ENCODE data around the gene VTN. TPM values are rescaled to one million over a fixed set of nuclear protein-coding genes. Genes with fewer than 3 reads are reported as not detected.

VTN gene
- total RNA-seq, 1 experiment from 2014 or later, result not detected

- Mint-ChIP-seq H3K27ac (ENCODE audit: unreplicated experiment) (no peak overlapping the region), H3K9me3 (ENCODE audit: low read depth, unreplicated experiment) (no peaks in the 10 kb centered on the region), H3K4me3 (ENCODE audit: low read depth, unreplicated experiment) (no peak overlapping the region), H3K27me3 (ENCODE audit: unreplicated experiment) (peaks cover 2% of the 10 kb centered on the region), H3K4me1 (ENCODE audit: low read depth, unreplicated experiment) (no peaks in the 10 kb centered on the region), H3K36me3 (ENCODE audit: insufficient read depth, unreplicated experiment) (peaks cover 17% of the 10 kb centered on the region)
- TF ChIP-seq CTCF (IDR thresholded peaks at IDR 0.05; ENCODE audit: unreplicated experiment), result no peak
- DNase-seq, result no peak
- BruUV-seq (replicated peaks), result no TSS peak
- intact Hi-C loops (cut with micrococcal nuclease; ENCODE audit: unreplicated experiment), result no loop called here
- CTCF ChIA-PET, result no interaction called here
Measured at GRCh38 chr17:28402844-28403243, 32.7 kb upstream of the VTN start.

GRCh38 chr17:28402224-28402630 lies 32.1 kb upstream of the VTN start:
- Mint-ChIP-seq H3K27me3 (ENCODE audit: unreplicated experiment) (no peaks in the 10 kb centered on the region), H3K4me3 (ENCODE audit: low read depth, unreplicated experiment) (no peak overlapping the region), H3K36me3 (ENCODE audit: insufficient read depth, unreplicated experiment) (peaks cover 24% of the 10 kb centered on the region), H3K4me1 (ENCODE audit: low read depth, unreplicated experiment) (no peaks in the 10 kb centered on the region), H3K27ac (ENCODE audit: unreplicated experiment) (no peak overlapping the region), H3K9me3 (ENCODE audit: low read depth, unreplicated experiment) (no peaks in the 10 kb centered on the region)
- DNase-seq, result no peak
- CTCF ChIA-PET, result no interaction called here
- BruUV-seq (replicated peaks), result no TSS peak
- TF ChIP-seq CTCF (IDR thresholded peaks at IDR 0.05; ENCODE audit: unreplicated experiment), result no peak
- intact Hi-C loops (cut with micrococcal nuclease; ENCODE audit: unreplicated experiment), result no loop called here

DNA sequence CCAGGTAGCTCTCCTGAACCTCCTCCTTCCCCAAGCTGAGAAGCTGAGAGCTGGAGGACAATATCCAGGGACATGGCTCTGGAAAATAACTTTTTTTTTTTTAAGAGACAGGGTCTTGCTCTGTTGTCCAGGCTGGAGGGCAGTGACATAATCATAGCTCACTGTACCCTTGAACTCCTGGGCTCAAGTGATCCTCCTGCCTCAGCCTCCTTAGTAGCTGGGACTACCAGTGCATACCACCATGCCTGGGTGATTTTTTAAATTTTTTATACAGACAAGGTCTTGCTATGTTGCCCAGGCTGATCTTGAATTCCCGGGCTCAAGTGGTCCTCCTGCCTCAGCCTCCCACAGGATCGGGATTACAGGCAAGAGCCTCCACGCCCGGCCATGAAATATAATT lies 29.7 kb upstream of the VTN start:
- CTCF ChIA-PET, result no interaction called here
- peaks cover 16% of the 10 kb centered on the region for H3K36me3 Mint-ChIP-seq (ENCODE audit: insufficient read depth, unreplicated experiment)
- no peak for DNase-seq

DNA sequence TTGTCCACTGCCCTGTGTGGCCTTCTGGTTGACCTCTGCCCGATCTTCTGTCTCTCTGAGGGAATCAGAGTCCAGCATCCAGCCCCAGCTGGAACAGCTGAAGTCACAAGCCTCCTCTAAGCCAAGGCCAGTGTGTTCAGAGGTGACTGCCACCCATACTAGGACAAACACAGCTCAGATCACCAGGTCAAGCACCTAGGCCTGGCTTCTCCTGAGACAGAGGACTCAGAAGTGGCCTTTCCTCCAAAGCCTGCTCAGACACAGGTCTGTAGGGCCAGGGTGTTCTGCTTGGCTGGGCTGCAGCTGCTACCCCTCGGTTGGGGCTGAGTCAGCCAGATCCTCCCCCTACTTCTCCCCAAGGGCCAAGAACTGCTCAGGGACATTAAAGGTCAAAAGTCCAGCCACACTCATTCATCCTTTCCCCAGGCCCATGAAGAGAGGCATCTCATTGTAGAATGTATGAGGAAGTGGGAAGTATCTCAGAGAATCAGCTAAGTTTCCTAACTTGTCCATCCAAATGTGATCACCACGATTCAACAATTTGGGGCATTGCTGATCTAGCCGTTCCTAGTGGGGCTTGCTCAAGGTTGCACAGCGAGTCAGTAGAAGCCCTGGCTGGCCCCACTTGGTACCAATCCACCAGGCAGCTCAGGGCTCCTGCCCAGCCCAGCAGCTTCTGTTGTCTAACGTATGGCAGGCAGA lies 28.3 kb upstream of the VTN start:
- no peak for DNase-seq
- Mint-ChIP-seq H3K9me3 (ENCODE audit: low read depth, unreplicated experiment) (no peaks in the 10 kb centered on the region), H3K4me1 (ENCODE audit: low read depth, unreplicated experiment) (no peaks in the 10 kb centered on the region), H3K4me3 (ENCODE audit: low read depth, unreplicated experiment) (no peak overlapping the region), H3K27me3 (ENCODE audit: unreplicated experiment) (no peaks in the 10 kb centered on the region), H3K36me3 (ENCODE audit: insufficient read depth, unreplicated experiment) (peaks cover 12% of the 10 kb centered on the region), H3K27ac (ENCODE audit: unreplicated experiment) (no peak overlapping the region)
- intact Hi-C loops (cut with micrococcal nuclease; ENCODE audit: unreplicated experiment), result no loop called here
- CTCF ChIA-PET, result no interaction called here
- no peak for TF ChIP-seq CTCF (IDR thresholded peaks at IDR 0.05; ENCODE audit: unreplicated experiment)
- BruUV-seq (replicated peaks), result no TSS peak

More for the DNA sequence above, 29.7 kb upstream of the VTN start:
- no TSS peak for BruUV-seq (replicated peaks)
- Mint-ChIP-seq H3K4me3 (ENCODE audit: low read depth, unreplicated experiment) (no peak overlapping the region), H3K9me3 (ENCODE audit: low read depth, unreplicated experiment) (no peaks in the 10 kb centered on the region), H3K27me3 (ENCODE audit: unreplicated experiment) (no peaks in the 10 kb centered on the region), H3K4me1 (ENCODE audit: low read depth, unreplicated experiment) (no peaks in the 10 kb centered on the region), H3K27ac (ENCODE audit: unreplicated experiment) (no peak overlapping the region)
- intact Hi-C loops (cut with micrococcal nuclease; ENCODE audit: unreplicated experiment), result no loop called here
- TF ChIP-seq CTCF (IDR thresholded peaks at IDR 0.05; ENCODE audit: unreplicated experiment), result no peak

Measured in Calu3 (cell line).